KMS-11 (cell line): ENCODE measurements around the gene DKC1.

Experiments
- H2AFZ ChIP-seq: fragments of 200-600 bp; sonication (generic); 2 replicates; pipeline ENCODE4 v1.6.1; 2016; ENCODE audit warnings: antibody characterized with exemption, mixed run types, low read depth
- H3K27ac ChIP-seq: fragments of 200-600 bp; sonication (generic); 2 replicates; pipeline ENCODE4 v1.6.1; 2016; ENCODE audit warnings: mild to moderate bottlenecking, mixed run types
- H3K27me3 ChIP-seq: fragments of 200-600 bp; sonication (generic); 2 replicates; pipeline ENCODE4 v1.6.1; 2017; ENCODE audit warnings: mild to moderate bottlenecking, low read depth, mixed run types, moderate library complexity; ENCODE audit not compliant: insufficient read depth
- H3K36me3 ChIP-seq: fragments of 200-600 bp; sonication (generic); 2 replicates; pipeline ENCODE4 v1.6.1; 2017; ENCODE audit warnings: mild to moderate bottlenecking, mixed run types; ENCODE audit not compliant: insufficient read depth
- H3K4me1 ChIP-seq: fragments of 200-600 bp; sonication (generic); 2 replicates; pipeline ENCODE4 v1.6.1; 2016; ENCODE audit warnings: mild to moderate bottlenecking, low read depth, mixed run types; ENCODE audit not compliant: poor library complexity, severe bottlenecking
- H3K4me2 ChIP-seq: fragments of 200-600 bp; sonication (generic); 2 replicates; pipeline ENCODE4 v1.7.0; 2016; ENCODE audit warnings: mild to moderate bottlenecking, mixed run types
- H3K4me3 ChIP-seq: fragments of 200-600 bp; sonication (generic); IDR thresholded peaks from 2 replicates; pipeline ENCODE4 v1.6.1; 2017; ENCODE audit warnings: low read depth, low read length, mixed read lengths; ENCODE audit not compliant: insufficient read depth
- H3K79me2 ChIP-seq: fragments of 200-600 bp; sonication (generic); 2 replicates; pipeline ENCODE4 v1.6.1; 2016; ENCODE audit warnings: low read depth, mixed run types; ENCODE audit not compliant: insufficient read depth
- H3K9ac ChIP-seq: fragments of 200-600 bp; sonication (generic); 2 replicates; pipeline ENCODE4 v1.6.1; 2016; ENCODE audit warnings: mild to moderate bottlenecking, mixed run types
- H4K20me1 ChIP-seq: fragments of 200-600 bp; sonication (generic); 2 replicates; pipeline ENCODE4 v1.6.1; 2016; ENCODE audit warnings: mild to moderate bottlenecking, mixed run types; ENCODE audit not compliant: insufficient read depth
- CTCF ChIP-seq: fragments of 200-600 bp; sonication (generic); conservative IDR thresholded peaks from 2 replicates; pipeline ENCODE4 v1.6.1; 2017; ENCODE audit warnings: low read depth, mild to moderate bottlenecking, antibody characterized with exemption, low read length, moderate library complexity, mixed read lengths

The DKC1 gene

GRCh38 chrX:154775419-154776349 is 13.0 kb downstream of the DKC1 start:
- Histone ChIP-seq H3K36me3 (no peaks in the 10 kb centered on the region), H3K27ac (no peak overlapping the region), H3K79me2 (no peaks in the 10 kb centered on the region), H3K9ac (no peak overlapping the region), H2AFZ (no peak overlapping the region), H4K20me1 (no peaks in the 10 kb centered on the region), H3K4me3 (no peak overlapping the region), H3K4me1 (no peaks in the 10 kb centered on the region), H3K27me3 (no peaks in the 10 kb centered on the region), H3K4me2 (no peak overlapping the region)
- TF ChIP-seq CTCF, result no peak

GRCh38 chrX:154776753-154777152 is 14.1 kb downstream of the DKC1 start:
- Histone ChIP-seq H4K20me1 (no peaks in the 10 kb centered on the region), H3K79me2 (no peaks in the 10 kb centered on the region), H2AFZ (no peak overlapping the region), H3K36me3 (no peaks in the 10 kb centered on the region), H3K27me3 (no peaks in the 10 kb centered on the region), H3K27ac (no peak overlapping the region), H3K9ac (no peak overlapping the region), H3K4me2 (no peak overlapping the region), H3K4me1 (no peaks in the 10 kb centered on the region), H3K4me3 (no peak overlapping the region)
- no peak for TF ChIP-seq CTCF

GRCh38 chrX:154779261-154779660 is 16.6 kb downstream of the DKC1 start:
- Histone ChIP-seq H3K79me2 (no peaks in the 10 kb centered on the region), H4K20me1 (no peaks in the 10 kb centered on the region), H3K27me3 (no peaks in the 10 kb centered on the region), H3K4me2 (no peak overlapping the region), H3K9ac (no peak overlapping the region), H3K4me3 (no peak overlapping the region), H3K27ac (no peak overlapping the region), H3K4me1 (no peaks in the 10 kb centered on the region), H3K36me3 (no peaks in the 10 kb centered on the region), H2AFZ (no peak overlapping the region)
- no peak for TF ChIP-seq CTCF

- no peak overlapping the region for H3K4me3 ChIP-seq
- no peak overlapping the region for H2AFZ ChIP-seq
- no peak overlapping the region for H3K27ac ChIP-seq
- no peaks in the 10 kb centered on the region for H3K79me2 ChIP-seq
- H4K20me1 ChIP-seq, result no peaks in the 10 kb centered on the region
- H3K4me1 ChIP-seq, result no peaks in the 10 kb centered on the region
- H3K4me2 ChIP-seq, result no peak overlapping the region
- no peaks in the 10 kb centered on the region for H3K36me3 ChIP-seq
- no peak overlapping the region for H3K9ac ChIP-seq
- no peak for TF ChIP-seq CTCF
- H3K27me3 ChIP-seq, result no peaks in the 10 kb centered on the region
These were observed 18.3 kb downstream of the DKC1 start for GRCh38 chrX:154780968-154781367.
